ENCODE data around the gene ANKRD11.
"Not testable (repeated sequence)": the region's sequence is repeated elsewhere in the genome, so short reads cannot be mapped to it uniquely, and the experiment has no call there.

The ANKRD11 gene

DNA sequence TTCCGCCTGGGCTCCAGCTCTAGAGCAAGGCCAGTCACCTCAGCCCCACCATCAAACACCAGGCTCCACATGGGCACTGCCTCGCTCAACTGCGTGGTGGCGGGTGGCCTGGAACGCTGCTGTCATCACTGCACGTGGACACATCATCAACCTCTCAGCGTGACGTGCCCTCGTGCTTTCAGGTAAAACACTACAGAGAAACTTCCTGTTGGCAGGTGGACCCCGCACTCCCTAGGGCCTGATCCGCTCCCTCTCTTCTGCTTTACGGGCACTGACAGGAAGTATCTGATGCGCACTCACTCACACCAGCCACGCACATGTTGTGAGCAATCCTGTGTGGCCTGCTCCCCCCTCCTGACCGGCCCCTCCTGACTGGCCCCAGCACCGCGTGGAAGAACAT, 87.4 kb downstream of the ANKRD11 start:
- DNase-seq (ENCODE audit: low read depth): no peak

DNA sequence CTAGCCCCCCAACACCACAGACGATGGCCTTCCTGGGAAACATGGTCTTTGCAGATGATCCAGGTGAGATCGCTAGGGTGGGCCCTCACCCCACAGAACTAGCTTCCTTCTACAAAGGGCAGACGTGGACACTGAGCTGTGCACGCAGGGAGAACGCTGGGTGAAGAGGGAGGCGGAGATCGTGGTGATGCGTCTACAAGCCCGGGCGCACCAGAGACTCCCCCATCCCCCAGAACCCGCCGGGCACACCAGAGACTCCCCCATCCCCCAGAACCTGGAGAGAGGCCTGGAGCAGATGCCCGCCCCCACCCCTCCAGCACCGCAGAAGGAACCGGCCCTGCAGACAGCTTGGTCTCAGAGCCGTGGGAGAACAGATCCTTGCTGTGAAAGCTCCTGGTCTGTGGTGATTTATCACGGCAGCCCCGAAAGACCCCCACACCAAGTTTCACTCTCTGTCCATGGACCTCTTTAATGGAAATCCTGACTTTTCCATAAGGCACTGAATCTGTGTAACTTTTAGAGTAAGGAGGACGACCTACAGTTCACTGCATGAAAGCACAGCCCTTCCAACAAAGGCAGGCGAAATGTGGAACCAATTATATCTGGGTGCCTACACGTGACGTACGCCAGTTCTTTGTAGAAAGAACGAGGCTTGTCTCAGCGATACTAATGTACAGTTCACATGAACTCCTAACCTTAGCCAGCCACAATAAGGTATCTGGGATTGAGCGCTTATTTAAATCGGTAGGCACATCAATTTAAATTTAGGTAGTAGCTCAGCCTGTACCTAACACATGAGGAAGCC, 88.5 kb downstream of the ANKRD11 start:
- DNase-seq (ENCODE audit: low read depth): no peak

DNA sequence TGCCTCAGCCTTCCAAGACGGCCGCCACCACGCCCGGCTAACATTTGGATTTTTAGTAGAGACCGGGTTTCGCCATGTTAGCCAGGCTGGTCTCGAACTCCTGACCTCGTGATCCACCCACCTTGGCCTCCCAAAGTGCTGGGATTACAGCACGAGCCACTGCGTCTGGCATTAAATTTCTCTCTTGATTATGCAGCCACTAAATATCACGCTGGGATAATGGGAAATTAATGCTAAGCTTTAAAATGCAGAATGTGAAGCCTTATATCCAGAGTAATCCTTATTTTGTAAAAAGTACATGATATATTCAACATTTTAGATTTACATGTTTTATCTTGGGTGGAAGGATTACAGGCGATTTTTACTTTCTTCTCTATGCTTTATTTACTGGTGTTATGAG, 89.2 kb downstream of the ANKRD11 start:
- DNase-seq (ENCODE audit: low read depth): no peak

DNA sequence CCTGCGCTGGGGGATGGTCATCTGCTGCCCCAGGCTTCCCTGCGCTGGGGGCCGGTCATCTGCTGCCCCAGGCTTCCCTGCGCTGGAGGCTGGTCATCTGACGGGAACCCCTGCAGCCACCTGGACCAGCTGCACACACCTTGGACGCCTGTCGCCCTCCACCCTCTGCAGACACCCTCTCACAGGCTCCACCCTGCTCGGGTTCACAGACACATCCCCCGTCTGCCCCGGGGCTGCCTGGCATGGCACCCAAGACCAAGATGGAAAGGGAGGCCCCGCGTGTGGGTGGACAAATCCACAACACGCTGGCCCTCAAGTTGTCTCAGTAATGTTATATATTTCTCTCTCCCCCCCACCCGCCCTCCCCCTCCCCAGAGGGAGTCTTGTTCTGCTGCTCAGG, 89.6 kb downstream of the ANKRD11 start:
- no peak for DNase-seq (ENCODE audit: low read depth)

DNA sequence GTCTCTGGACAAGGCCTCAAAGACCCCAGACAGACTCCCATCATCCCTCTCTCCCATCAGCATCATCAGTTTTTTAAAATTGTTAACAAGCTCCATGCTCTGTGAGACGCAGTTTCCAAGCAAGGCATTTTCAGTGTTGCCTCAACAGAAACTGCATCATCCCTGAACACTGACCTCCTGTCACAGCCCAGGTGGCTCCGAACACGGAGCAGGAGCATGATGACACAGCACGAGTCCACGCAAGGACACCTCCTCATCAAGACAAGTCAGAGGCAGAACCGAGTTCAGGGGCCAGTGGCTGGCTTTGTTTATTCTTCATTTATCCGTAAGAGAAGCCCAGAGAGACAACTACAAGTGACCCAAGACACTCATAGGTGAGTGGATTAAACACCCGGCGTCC, 91.4 kb downstream of the ANKRD11 start:
- DNase-seq (ENCODE audit: low read depth): no peak

DNA sequence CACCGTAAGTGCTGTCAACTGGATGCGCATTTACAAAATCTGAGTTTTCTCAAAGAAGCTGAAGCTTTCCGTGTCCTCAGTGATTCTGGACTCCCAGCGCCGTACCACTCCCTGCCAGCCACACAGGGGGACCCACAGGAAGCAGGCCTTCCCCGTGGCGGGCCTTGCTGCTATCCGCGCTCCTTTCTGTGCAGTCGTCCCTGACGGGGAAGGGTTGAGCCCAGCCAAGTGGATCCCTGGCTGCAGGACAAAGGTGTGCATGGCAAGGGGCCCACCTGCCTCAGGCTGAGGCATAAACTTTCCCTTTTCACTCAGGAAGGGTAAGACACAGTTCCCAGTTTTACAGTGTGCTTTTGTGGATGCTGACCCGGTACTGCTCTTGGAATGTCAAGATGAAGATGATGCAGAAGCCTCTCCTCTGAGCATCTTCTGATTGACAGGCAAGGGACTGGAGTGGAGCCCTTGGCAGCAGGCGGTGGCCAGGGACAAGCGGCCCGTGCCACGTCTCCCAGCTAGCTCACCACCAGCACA, 93.0 kb downstream of the ANKRD11 start:
- no peak for DNase-seq (ENCODE audit: low read depth)

DNA sequence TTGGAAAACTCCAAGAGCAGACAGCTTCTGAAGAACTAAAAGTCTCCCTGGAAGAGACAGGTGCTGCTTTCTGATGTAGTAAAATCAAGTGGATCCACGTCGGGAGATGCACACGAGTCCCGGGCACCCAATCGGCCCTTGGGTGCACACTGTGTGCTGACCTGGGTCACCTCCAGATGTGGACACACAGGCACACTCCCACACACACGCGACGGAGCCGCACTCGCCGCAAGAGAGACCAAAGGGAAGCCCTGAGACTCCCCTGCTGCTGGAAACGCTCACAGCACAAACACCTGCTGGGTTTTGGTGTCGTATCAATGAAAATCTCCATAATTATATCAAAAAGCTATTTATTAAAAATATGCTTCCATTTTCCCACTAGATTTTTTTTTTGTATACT, 94.2 kb downstream of the ANKRD11 start:
- DNase-seq (ENCODE audit: low read depth): no peak

DNA sequence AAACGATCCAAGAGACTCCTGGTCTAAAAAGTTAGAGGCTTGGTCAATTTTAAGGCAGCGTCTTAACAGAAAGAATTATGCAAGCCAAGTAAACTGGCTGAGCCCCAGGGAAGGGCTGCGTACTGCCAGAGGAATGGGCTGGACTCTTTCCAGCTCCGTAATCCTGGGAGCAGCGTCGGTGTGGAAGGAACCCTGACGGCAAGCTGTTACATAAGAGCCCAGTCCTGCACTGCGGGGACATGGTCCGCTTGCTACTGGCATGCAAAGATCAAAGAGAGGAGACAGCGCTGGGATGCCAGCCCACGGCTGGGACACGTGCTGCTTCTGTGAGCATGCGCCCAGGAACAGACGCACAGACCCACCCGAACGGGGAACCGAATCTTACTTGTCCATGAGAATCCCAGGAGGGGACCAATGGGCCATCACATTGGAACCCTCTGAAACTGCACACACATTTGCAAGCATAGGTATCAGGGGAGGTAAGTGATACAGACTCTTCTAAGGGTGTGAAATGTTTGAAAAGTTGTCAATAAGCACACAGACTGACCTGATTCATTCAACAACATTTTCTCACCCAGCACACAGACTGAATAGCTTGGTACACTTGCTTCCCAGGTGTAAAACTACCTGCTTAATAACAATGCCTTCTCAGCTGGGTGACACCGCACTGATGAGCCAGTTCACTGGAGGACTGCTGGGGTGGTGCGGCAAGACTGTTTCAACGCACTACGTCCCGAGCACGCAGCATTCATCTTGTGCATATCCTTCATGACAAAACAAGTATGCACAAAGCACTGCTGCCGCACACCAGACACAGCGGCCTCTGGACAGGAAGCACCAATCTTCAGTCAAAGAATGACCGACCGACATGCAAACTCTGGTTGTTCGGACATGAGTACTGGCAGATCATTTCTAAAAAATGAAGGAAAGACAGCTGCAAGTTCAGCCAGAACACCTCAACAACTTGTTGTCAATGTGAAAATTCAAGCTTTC, 94.9 kb downstream of the ANKRD11 start:
- DNase-seq (ENCODE audit: low read depth): no peak

DNA sequence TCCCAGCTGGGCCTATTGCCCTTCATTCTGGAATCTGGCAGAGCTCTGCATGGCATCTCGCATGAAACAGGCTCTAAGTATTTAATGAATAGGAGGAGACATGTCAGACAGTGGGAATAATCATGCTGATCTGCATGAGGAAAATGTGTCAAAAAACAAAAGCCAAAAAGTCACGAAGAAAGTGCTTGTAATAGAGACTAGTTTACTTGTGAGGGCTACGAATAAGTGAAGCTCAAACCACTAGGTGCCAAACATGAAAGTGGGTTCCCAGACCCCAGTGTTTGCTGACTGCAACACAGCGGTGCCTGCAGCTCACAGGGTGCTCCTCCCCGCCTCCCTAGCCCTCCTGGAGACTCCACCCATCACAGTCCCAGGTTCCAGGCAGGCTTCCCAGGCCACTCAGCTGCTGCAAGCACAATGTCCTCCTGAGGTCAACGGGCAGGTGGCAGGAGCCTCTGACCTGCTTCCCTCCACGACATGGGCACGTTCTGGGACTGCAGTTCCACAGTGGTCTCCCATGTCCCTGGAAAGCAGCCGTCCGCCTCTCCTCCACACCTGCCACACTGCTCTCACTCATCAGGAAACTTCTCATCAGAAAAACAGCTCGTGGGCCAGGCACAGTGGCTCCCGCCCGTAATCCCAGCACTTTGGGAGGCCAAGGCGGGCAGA, 96.5 kb downstream of the ANKRD11 start:
- DNase-seq (ENCODE audit: low read depth): no peak

DNA sequence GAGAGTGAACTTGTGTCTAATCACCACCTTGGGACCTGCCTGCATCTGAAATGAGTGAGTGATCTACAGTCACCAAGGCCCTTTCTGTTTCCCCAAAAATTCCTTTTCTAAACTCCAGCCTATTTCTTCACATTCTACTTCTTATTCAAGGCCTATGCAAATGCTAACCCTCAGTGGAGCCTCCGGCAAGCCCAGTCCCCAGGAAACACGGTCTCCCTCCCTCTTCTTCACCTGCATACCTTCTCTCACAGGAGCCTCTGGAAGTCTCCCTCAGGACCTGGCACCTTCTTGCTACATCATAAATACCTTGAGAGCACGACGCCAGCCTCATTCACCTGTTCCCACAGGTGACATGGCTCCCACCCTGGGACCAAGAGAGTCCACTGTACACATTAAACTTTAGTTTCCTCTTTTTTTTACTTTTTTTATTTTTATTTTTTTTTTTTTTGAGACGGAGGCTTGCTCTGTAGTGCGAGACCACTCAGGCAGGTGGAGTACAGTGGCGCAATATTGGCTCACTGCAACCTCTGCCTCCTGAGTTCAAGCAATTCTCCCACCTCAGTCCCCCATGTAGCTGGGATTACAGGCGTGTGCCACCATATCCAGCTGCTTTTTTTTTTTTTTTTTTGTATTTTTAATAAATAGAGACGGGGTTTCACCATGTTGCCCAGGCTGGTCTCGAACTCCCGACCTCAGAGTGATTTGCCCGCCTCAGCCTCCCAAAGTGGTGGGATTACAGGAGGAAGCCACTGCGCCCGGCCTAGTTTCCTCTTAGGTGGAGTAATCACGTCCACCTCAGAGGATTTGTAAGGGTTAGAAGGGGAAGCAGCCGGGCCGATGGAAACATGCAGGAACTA, 97.3 kb downstream of the ANKRD11 start:
- DNase-seq (ENCODE audit: low read depth): no peak

DNA sequence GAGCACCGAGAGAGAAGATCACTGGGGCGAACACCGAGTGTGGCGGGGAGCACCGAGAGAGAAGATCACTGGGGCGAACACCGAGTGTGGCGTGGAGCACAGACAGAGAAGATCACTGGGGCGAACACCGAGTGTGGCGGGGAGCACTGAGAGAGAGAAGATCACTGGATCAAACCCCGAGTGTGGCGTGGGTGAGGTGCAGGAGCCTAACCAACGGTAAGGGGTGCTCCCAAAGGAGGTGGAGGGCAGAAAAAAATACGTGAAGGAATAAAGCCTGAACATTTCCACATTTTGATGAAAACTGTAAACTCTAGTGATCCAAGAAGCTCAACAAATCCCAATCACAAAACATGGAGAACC, 100.2 kb downstream of the ANKRD11 start:
- not testable (repeated sequence) for DNase-seq (ENCODE audit: low read depth)

DNA sequence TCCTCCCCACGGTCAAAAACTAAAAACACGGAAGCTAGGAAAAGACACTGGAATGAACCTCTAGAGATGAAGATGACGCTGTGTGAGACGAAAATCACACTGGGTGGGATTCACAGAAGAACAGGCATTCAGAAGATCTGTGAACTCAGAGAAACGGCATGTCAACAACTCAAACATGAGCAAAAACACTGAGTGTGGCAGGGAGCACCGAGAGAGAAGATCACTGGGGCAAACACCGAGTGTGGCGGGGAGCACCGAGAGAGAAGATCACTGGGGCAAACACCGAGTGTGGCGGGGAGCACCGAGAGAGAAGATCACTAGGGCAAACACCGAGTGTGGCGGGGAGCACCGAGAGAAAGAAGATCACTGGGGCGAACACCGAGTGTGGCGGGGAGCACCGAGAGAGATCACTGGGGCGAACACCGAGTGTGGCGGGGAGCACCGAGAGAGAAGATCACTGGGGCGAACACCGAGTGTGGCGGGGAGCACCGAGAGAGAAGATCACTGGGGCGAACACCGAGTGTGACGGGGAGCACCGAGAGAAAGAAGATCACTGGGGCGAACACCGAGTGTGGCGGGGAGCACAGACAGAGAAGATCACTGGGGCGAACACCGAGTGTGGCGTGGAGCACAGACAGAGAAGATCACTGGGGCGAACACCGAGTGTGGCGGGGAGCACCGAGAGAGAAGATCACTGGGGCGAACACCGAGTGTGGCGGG, 100.7 kb downstream of the ANKRD11 start:
- not testable (repeated sequence) for DNase-seq (ENCODE audit: low read depth)

DNA sequence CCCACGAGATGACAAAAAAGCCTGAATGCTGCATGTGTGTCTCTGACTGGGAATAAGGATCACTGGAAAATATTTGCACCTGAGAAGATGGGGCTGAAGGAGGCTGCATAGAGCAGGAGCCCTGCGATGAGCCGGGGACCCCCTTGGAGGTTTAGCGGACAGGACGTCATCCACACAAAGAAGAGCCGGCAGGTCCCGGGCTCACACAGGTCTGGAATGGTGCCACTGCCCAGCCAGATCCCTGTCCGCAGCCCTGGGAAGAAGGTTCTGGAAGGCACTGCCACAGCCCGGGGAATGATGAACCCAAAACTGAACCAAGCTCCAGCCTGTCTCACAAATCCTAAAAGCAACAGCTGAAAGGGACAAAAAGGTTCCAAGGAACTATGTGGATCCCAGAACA, 101.8 kb downstream of the ANKRD11 start:
- DNase-seq (ENCODE audit: low read depth): no peak

DNA sequence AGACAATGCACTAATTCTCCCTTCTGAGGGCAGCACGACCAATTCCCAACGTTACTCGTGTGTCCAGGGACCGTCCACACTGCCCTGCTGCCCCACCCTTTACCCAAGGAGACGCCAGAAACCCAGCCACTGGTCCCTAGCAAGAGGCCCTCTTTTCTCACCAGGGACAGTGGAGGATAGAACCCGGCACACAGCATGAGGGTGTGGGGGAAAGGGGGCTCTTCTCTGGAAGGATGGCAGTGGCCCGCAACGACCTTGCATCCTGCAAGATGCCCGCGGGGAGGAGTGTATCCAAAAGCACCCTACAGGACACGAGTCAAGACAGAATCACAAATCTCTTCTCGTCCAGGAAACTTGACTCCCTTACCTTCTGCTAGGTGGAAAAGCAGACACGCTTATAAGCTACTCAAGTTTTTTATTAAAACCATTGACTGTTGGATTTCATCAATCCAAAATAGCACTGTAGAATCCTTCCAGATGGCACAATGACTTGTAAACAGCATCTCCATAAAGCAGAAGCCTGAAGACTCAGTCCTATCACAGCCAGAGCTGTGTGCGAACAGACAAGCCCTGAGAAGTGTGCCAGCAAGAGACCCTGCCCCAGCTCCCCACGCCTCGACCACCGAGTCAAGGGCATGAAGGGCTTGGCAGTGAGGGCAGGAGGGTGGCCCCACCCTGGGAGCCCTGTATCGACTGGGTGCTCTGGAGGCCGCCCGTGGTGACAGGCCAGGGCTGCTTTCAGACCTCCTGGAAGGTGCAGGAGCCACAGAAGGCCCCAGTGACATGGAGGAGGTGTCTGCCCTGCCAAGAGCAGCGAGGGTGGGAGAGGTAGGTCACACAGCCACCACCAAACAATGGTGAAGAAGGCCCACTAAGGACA, 103.8 kb downstream of the ANKRD11 start:
- DNase-seq (ENCODE audit: low read depth): no peak

DNA sequence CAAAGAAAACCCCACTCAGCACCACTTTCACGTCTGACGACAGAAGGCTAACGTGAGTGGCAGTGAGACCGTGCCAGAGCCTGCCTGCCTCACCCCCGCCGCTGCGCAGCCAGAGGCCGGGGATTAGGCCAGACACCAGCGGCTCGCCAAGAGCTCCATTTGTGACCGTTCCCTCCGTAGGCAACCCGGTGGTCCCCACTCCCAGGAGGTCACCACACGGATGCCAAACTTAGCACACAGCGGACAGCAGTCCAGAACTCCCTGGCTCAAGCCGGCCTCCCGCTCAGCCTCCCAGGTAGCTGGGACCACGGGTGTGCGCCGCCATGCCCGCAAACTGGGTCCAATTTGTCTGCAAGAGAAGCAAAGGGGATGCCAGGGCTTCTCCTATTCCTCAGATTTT, 104.6 kb downstream of the ANKRD11 start:
- no peak for DNase-seq (ENCODE audit: low read depth)

DNA sequence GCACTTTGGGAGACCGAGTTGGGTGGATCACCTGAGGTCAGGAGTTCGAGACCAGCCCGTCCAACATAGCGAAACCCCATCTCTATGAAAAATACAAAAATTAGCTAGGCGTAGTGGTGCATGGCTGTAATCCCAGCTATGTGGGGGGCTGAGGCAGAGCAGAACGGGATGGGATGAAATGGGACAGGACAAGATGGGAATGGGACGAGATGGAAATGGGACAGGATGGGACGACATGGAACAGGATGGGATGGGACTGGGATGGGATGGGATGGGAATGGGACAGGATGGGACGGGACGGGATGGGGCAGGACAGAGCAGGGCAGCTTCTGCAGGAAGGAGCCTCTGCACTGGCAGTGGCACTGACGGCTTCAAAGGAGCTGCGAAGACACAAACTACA, 106.1 kb downstream of the ANKRD11 start:
- no peak for DNase-seq (ENCODE audit: low read depth)

DNA sequence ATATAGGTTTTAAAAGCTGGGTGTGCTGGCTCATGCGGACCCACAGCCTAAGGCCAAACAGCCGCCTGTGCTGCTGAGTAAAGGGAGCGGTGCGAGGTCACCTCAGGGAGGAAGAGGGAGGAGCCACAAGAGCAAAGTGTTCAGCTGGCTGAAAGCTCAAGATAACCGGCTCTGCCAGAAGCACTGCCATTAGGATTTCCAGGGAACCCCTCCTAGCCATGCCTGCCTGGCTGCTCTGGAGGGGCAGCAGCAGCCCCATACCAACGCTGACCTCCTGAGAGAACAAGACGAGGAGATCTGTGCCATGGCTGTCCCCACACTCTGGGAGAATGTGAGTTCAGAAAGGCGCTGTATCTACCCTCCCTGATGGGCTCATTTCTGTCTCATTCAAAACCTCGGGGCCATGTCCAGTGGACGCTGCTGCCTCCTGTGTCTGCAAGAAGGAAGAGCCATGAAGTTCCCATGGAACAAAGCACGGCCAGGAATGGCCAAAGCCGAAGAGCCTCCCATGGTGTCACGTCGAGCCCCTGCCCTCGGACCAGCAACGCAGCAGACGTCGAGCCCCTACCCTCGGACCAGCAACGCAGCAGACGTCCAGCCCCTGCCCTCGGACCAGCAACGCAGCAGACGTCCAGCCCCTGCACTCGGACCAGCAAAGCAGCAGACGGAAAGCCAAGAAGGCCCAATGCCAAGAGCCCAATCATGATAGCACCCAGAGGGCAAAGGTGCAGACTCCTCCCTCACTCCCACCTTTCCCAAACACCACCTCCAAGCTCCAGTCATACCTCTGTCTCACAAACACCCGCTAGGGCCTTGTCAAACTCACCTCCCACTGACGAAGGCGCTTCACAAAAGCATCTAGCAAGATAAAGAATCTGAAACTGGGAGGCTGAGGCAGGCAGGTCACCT, 107.0 kb downstream of the ANKRD11 start:
- no peak for DNase-seq (ENCODE audit: low read depth)

DNA sequence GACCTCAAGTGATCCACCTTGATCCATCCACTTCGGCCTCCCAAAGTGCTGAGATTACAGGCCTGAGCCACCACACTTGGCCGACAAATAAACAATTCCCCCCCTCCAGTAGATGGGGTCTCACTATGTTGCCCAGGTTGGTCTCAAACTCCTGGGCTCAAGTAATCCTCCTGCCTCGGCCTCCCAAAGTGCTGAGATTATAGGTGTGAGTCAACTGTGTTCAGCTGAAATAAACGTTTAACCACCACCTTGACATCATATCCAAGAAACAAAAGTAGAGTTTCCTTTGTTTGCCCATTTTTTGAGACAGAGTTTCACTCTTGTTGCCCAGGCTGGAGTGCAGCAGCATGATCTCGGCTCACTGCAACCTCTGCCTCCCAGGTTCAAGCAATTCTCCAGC, 107.8 kb downstream of the ANKRD11 start:
- DNase-seq (ENCODE audit: low read depth): not testable (repeated sequence)

DNA sequence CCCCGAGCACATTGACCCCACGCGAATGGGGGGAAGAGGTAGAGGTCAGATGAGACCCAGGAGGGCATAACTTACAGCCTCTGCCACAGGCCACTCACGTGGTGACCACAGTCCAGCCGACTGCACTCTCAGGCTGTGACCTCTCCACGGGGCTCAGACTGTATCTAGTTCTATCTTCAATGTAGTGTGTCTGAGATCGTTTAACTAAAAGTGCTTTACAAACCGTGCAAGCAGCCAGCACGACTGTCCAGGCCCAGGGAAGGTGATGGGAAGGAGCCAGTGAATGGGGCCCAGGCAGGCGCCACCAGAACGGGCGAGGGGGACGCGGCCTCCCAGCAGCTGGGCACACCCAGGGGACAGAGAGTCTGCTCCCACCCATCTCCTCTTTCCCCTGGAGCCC, 108.6 kb downstream of the ANKRD11 start:
- DNase-seq (ENCODE audit: low read depth): no peak

Data from activated T-cell treated with anti-CD3 and anti-CD28 coated beads for 24 hours (primary cell).